Measurements from ENCODE around the gene NTRK2. TPM values are rescaled to one million over a fixed set of nuclear protein-coding genes. Genes with fewer than 3 reads are reported as not detected.

NTRK2 gene
- total RNA-seq, 1 donor from 2014 or later: 0.02 TPM

GRCh38 chr9:84673806-84674205 lies 4.3 kb downstream of the NTRK2 start:
- peaks cover 11% of the 10 kb centered on the region for H3K4me1 ChIP-seq
- no peak overlapping the region for H3K27ac ChIP-seq
- H3K79me2 ChIP-seq (ENCODE audit: low read depth): no peaks in the 10 kb centered on the region
- H3K4me2 ChIP-seq: no peak overlapping the region
- H3F3A ChIP-seq (ENCODE audit: low read depth): no peaks in the 10 kb centered on the region
- DNase-seq (ENCODE audit: low spot score): no peak
- Mint-ChIP-seq H3K27ac (no peak overlapping the region), H3K27me3 (ENCODE audit: insufficient read depth, low read depth) (peaks cover 22% of the 10 kb centered on the region), H3K4me1 (peaks cover 17% of the 10 kb centered on the region), H3K9me3 (no peaks in the 10 kb centered on the region), H3K4me3 (no peak overlapping the region), H3K36me3 (no peaks in the 10 kb centered on the region)
- H3K9me3 ChIP-seq (ENCODE audit: low read depth): no peaks in the 10 kb centered on the region
- no peak overlapping the region for H3K9ac ChIP-seq
- H3K4me3 ChIP-seq: no peak overlapping the region
- no peaks in the 10 kb centered on the region for H4K20me1 ChIP-seq (ENCODE audit: low read depth)
- no peak overlapping the region for H2AFZ ChIP-seq (replicated peaks)
- peaks cover 61% of the 10 kb centered on the region for H3K27me3 ChIP-seq
- H3K36me3 ChIP-seq: no peaks in the 10 kb centered on the region
- TF ChIP-seq EZH2phosphoT487 (IDR thresholded peaks at IDR 0.05): no peak
- no peak for TF ChIP-seq EZH2 (IDR thresholded peaks at IDR 0.05)
- no peak for TF ChIP-seq CTCF (IDR thresholded peaks at IDR 0.05)

- H3K79me2 ChIP-seq (ENCODE audit: low read depth): no peaks in the 10 kb centered on the region
- no peak overlapping the region for H3K9ac ChIP-seq
- no peak for TF ChIP-seq EZH2phosphoT487 (IDR thresholded peaks at IDR 0.05)
- no peak for TF ChIP-seq CTCF (IDR thresholded peaks at IDR 0.05)
- no peak for TF ChIP-seq EZH2 (IDR thresholded peaks at IDR 0.05)
- peaks cover 29% of the 10 kb centered on the region for H3K27me3 ChIP-seq
- no peaks in the 10 kb centered on the region for H3F3A ChIP-seq (ENCODE audit: low read depth)
- H3K36me3 ChIP-seq: no peaks in the 10 kb centered on the region
- H4K20me1 ChIP-seq (ENCODE audit: low read depth): no peaks in the 10 kb centered on the region
- Mint-ChIP-seq H3K4me3 (no peak overlapping the region), H3K27ac (no peak overlapping the region), H3K4me1 (peaks cover 9% of the 10 kb centered on the region), H3K9me3 (no peaks in the 10 kb centered on the region), H3K36me3 (no peaks in the 10 kb centered on the region), H3K27me3 (ENCODE audit: insufficient read depth, low read depth) (peaks cover 2% of the 10 kb centered on the region)
- no peaks in the 10 kb centered on the region for H3K4me1 ChIP-seq
- no peak overlapping the region for H3K27ac ChIP-seq
- H3K9me3 ChIP-seq (ENCODE audit: low read depth): no peaks in the 10 kb centered on the region
- no peak overlapping the region for H3K4me3 ChIP-seq
- no peak for DNase-seq (ENCODE audit: low spot score)
- H2AFZ ChIP-seq (replicated peaks): no peak overlapping the region
- no peak overlapping the region for H3K4me2 ChIP-seq
Observed at GRCh38 chr9:84677080-84677479, 7.6 kb downstream of the NTRK2 start.

GRCh38 chr9:84679571-84679970 lies 10.0 kb downstream of the NTRK2 start:
- no peak overlapping the region for H3K27ac Mint-ChIP-seq
- Histone ChIP-seq H3K9me3 (ENCODE audit: low read depth) (no peaks in the 10 kb centered on the region), H4K20me1 (ENCODE audit: low read depth) (no peaks in the 10 kb centered on the region), H3K27ac (no peak overlapping the region), H2AFZ (replicated peaks) (no peak overlapping the region), H3K4me3 (no peak overlapping the region), H3K4me1 (no peaks in the 10 kb centered on the region), H3K27me3 (peaks cover 4% of the 10 kb centered on the region), H3K79me2 (ENCODE audit: low read depth) (no peaks in the 10 kb centered on the region), H3K36me3 (no peaks in the 10 kb centered on the region), H3F3A (ENCODE audit: low read depth) (no peaks in the 10 kb centered on the region), H3K4me2 (no peak overlapping the region), H3K9ac (no peak overlapping the region)
- H3K27me3 Mint-ChIP-seq (ENCODE audit: insufficient read depth, low read depth): no peaks in the 10 kb centered on the region
- no peak for DNase-seq (ENCODE audit: low spot score)
- H3K4me1 Mint-ChIP-seq: peaks cover 9% of the 10 kb centered on the region
- H3K9me3 Mint-ChIP-seq: no peaks in the 10 kb centered on the region
- no peaks in the 10 kb centered on the region for H3K36me3 Mint-ChIP-seq
- no peak for TF ChIP-seq EZH2phosphoT487 (IDR thresholded peaks at IDR 0.05)
- no peak for TF ChIP-seq EZH2 (IDR thresholded peaks at IDR 0.05)
- no peak for TF ChIP-seq CTCF (IDR thresholded peaks at IDR 0.05)
- H3K4me3 Mint-ChIP-seq: no peak overlapping the region

Measured in neural progenitor cell (in vitro differentiated cells).